ENCODE results near the gene IL1R2. TPM values are rescaled to one million over a fixed set of nuclear protein-coding genes. Genes with fewer than 3 reads are reported as not detected.

IL1R2 gene
- total and polyA plus RNA-seq, 2 of the 8 experiments (the other 6 are each of a cell fraction or from before 2014, with no cell fraction given): 0.06 TPM; not detected in 1

- H2BK12ac ChIP-seq (ENCODE audit: low read depth, low read length): no peak overlapping the region
- no peak overlapping the region for H4K8ac ChIP-seq (ENCODE audit: extremely low read depth, insufficient read depth, low read length)
- ChIA-PET POLR2A (ENCODE audit: partially characterized antibody) (interaction anchor here (0.7 kb wide), 1 partner anchor 171 kb away, joined by 3 read pairs; no protein-coding TSS in a partner anchor), CTCF (ENCODE audit: partially characterized antibody) (interaction anchor here (0.6 to 1.4 kb wide), 4 partner anchors 10 to 62 kb away, joined by 3 to 7 read pairs (median 3); no protein-coding TSS in a partner anchor)
- no peaks in the 10 kb centered on the region for H3K23me2 ChIP-seq (ENCODE audit: low read depth, low read length)
- H3K56ac ChIP-seq (replicated peaks; ENCODE audit: insufficient read length, low read depth, low read length): no peak overlapping the region
- no peak overlapping the region for H2BK5ac ChIP-seq (ENCODE audit: low read depth, low read length)
- no peak overlapping the region for H3K27ac ChIP-seq (ENCODE audit: low read depth, low read length)
- no peak overlapping the region for H3K4me2 ChIP-seq (ENCODE audit: insufficient read depth in 1 of 2, low read depth in 2 of 2, low read length in 2 of 2)
- no peak overlapping the region for H3K9ac ChIP-seq (replicated peaks in 1 of 4; ENCODE audit: extremely low read depth in 1 of 4, low read depth in 3 of 4, low read length in 3 of 4)
- FAIRE-seq (no peak), DNase-seq (ENCODE audit: low read depth in 1 of 2, low spot score in 2 of 2) (no peak)
- no peak overlapping the region for H2BK20ac ChIP-seq (ENCODE audit: low read length)
- no peak overlapping the region for H3K18ac ChIP-seq (ENCODE audit: extremely low read depth, low read length)
- no peak overlapping the region for H3K4me3 ChIP-seq (ENCODE audit: extremely low read depth in 1 of 4, insufficient read depth in 2 of 4, low read depth in 3 of 4, low read length in 4 of 4)
- WGBS, 2 experiments (ENCODE audit: extremely low coverage in 1 of 2, insufficient coverage in 1 of 2, insufficient read length in 1 of 2, insufficient replicate concordance in 2 of 2, low coverage in 1 of 2, low lambda C conversion rate in 2 of 2, missing lambda C conversion rate in 1 of 2): 75% methylated on average over 4 of the region's 4 CpGs; no CpG with 5 or more reads in 1 of the 2 experiments
- no peaks in the 10 kb centered on the region for H3K79me2 ChIP-seq (ENCODE audit: control insufficient read depth in 1 of 2, insufficient read depth in 2 of 2, low read length in 2 of 2)
- no peak overlapping the region for H3K23ac ChIP-seq (ENCODE audit: insufficient read length)
- H3K79me1 ChIP-seq (ENCODE audit: low read depth, low read length): no peaks in the 10 kb centered on the region
- no peak overlapping the region for H4K91ac ChIP-seq (replicated peaks; ENCODE audit: insufficient read length, low read length)
- no peaks in the 10 kb centered on the region for H3K9me3 ChIP-seq (ENCODE audit: insufficient read depth in 2 of 2, low read depth in 1 of 2, low read length in 1 of 2)
- no peaks in the 10 kb centered on the region for H3K36me3 ChIP-seq (ENCODE audit: control insufficient read depth in 2 of 4, insufficient read depth in 4 of 4, low read length in 3 of 4)
- H4K5ac ChIP-seq (ENCODE audit: insufficient read length, low read depth, low read length): no peak overlapping the region
- no peak overlapping the region for H2AFZ ChIP-seq (ENCODE audit: low read length)
- no peak overlapping the region for H3K14ac ChIP-seq (ENCODE audit: insufficient read length)
- peaks cover 0 to 5% (median 0%) of the 10 kb centered on the region in 4 experiments; a peak in 2 of 7 replicates for H3K4me1 ChIP-seq (replicated peaks in 1 of 4; ENCODE audit: control insufficient read depth in 3 of 4, insufficient read depth in 4 of 4, low read length in 3 of 4)
- H2AK5ac ChIP-seq (ENCODE audit: low read depth, low read length): no peak overlapping the region
- no peak overlapping the region for H2BK15ac ChIP-seq (ENCODE audit: low read length)
- H2BK120ac ChIP-seq (replicated peaks; ENCODE audit: low read depth, low read length): no peak overlapping the region
- H3K27me3 ChIP-seq (replicated peaks in 1 of 4; ENCODE audit: control insufficient read depth in 3 of 4, extremely low read depth in 1 of 4, insufficient read depth in 3 of 4, low read length in 3 of 4): no peaks in the 10 kb centered on the region
- no peak for TF ChIP-seq RNF2 (IDR thresholded peaks at IDR 0.05; ENCODE audit: borderline replicate concordance, low read depth, low read length, missing control alignments, poor library complexity, severe bottlenecking)
- no peak for TF ChIP-seq SP4 (IDR thresholded peaks at IDR 0.05; ENCODE audit: low read length)
- no peaks in the 10 kb centered on the region for H4K20me1 ChIP-seq (replicated peaks in 1 of 2; ENCODE audit: control insufficient read depth in 1 of 2, insufficient read depth in 2 of 2, low read length in 2 of 2)
- no peak overlapping the region for H3K4ac ChIP-seq (replicated peaks; ENCODE audit: insufficient read length, low read depth, low read length)
Measured at GRCh38 chr2:101963198-101963597, 28.6 kb upstream of the IL1R2 start.
